ENCODE results near the gene CDC42SE2.
A peak's percentile ranks its signal among the peaks of the same experiment; 100 is the strongest.
"Not testable (repeated sequence)": the region's sequence is repeated elsewhere in the genome, so short reads cannot be mapped to it uniquely, and the experiment has no call there.

Gene CDC42SE2

GRCh38 chr5:131324303-131324702 lies 60.5 kb downstream of the CDC42SE2 start:
- no peak for DNase-seq

GRCh38 chr5:131328536-131329285 lies 64.9 kb downstream of the CDC42SE2 start:
- no peak for DNase-seq

- no peak for DNase-seq
Measured at GRCh38 chr5:131329286-131329560, 65.4 kb downstream of the CDC42SE2 start.

GRCh38 chr5:131330031-131330430 lies 66.2 kb downstream of the CDC42SE2 start:
- no peak for DNase-seq

- not testable (repeated sequence) for DNase-seq
Measured at GRCh38 chr5:131335756-131336155, 71.9 kb downstream of the CDC42SE2 start.

GRCh38 chr5:131336801-131337200 lies 72.9 kb downstream of the CDC42SE2 start:
- not testable (repeated sequence) for DNase-seq

GRCh38 chr5:131337240-131338050 lies 73.6 kb downstream of the CDC42SE2 start:
- not testable (repeated sequence) for DNase-seq

- no peak for DNase-seq
Measured at GRCh38 chr5:131338051-131338453, 74.2 kb downstream of the CDC42SE2 start.

GRCh38 chr5:131344288-131344687 lies 80.4 kb downstream of the CDC42SE2 start:
- not testable (repeated sequence) for DNase-seq

- DNase-seq: not testable (repeated sequence)
Measured at GRCh38 chr5:131346204-131346603, 82.4 kb downstream of the CDC42SE2 start.

- DNase-seq: no peak
Measured at GRCh38 chr5:131353991-131354390, 90.1 kb downstream of the CDC42SE2 start.

- no peak for DNase-seq
Measured at GRCh38 chr5:131355971-131356528, 92.2 kb downstream of the CDC42SE2 start.

GRCh38 chr5:131356619-131357018 lies 92.8 kb downstream of the CDC42SE2 start:
- DNase-seq: no peak

- DNase-seq: peak; percentile 58
Measured at GRCh38 chr5:131357739-131358561, 94.1 kb downstream of the CDC42SE2 start.

GRCh38 chr5:131361677-131362315 lies 97.9 kb downstream of the CDC42SE2 start:
- no peak for DNase-seq

- no peak for DNase-seq
Measured at GRCh38 chr5:131363811-131364506, 100.1 kb downstream of the CDC42SE2 start.

- DNase-seq: no peak
Measured at GRCh38 chr5:131364507-131365050, 100.7 kb downstream of the CDC42SE2 start.

GRCh38 chr5:131366428-131366827 lies 102.6 kb downstream of the CDC42SE2 start:
- no peak for DNase-seq

GRCh38 chr5:131367219-131367860 lies 103.5 kb downstream of the CDC42SE2 start:
- DNase-seq: no peak

GRCh38 chr5:131368866-131369265 lies 105.0 kb downstream of the CDC42SE2 start:
- DNase-seq: no peak

GRCh38 chr5:131369558-131369957 lies 105.7 kb downstream of the CDC42SE2 start:
- DNase-seq: no peak

Data from stimulated activated CD4-positive, alpha-beta T cell treated with anti-CD3 and anti-CD28 coated beads, Interleukin-1b, Interleukin-23, amount 100 ng/mL, for 48 hours (primary cell).